HEK293 (cell line): ENCODE data around the gene TMEM106A.
A peak's percentile ranks its signal among the peaks of the same experiment; 100 is the strongest.

Experiments used
- KLF1 ChIP-seq: fragments of 450-650 bp; formaldehyde crosslinking; IDR thresholded peaks from 2 replicates; pipeline ENCODE4 v1.5.1; 2016; ENCODE audit warnings: missing biosample characterization, missing genetic modification characterization
- ZNF112 ChIP-seq: fragments of 450-650 bp; formaldehyde crosslinking; IDR thresholded peaks from 2 replicates; pipeline ENCODE4 v1.5.0; 2017; ENCODE audit warnings: missing biosample characterization, missing genetic modification characterization
- ZNF239 ChIP-seq: fragments of 450-650 bp; formaldehyde crosslinking; IDR thresholded peaks from 2 replicates; pipeline ENCODE4 v1.5.1; 2016; ENCODE audit warnings: missing biosample characterization, missing genetic modification characterization
- ZNF24 ChIP-seq: fragments of 450-650 bp; formaldehyde crosslinking; IDR thresholded peaks from 2 replicates; pipeline ENCODE4 v1.5.1; 2016; ENCODE audit warnings: missing biosample characterization, missing genetic modification characterization
- ZNF274 ChIP-seq, 2 experiments: fragments of 200-500 bp in 1 of 2; fragments of 450-650 bp in 1 of 2; sonication (Bioruptor generic) in 1 of 2; formaldehyde crosslinking in 1 of 2; IDR thresholded peaks; 2 replicates each; pipeline versions ENCODE4 v1.5.1 to v1.6.1; 2014 to 2016; ENCODE audit warnings: borderline replicate concordance in 1 of 2, inconsistent platforms in 1 of 2, low read length in 1 of 2, missing biosample characterization in 1 of 2, missing genetic modification characterization in 1 of 2
- ZNF335 ChIP-seq: fragments of 450-650 bp; formaldehyde crosslinking; conservative IDR thresholded peaks from 2 replicates; pipeline ENCODE4 v1.5.1; 2016; ENCODE audit warnings: missing biosample characterization, missing genetic modification characterization
- ZNF391 ChIP-seq: fragments of 450-650 bp; formaldehyde crosslinking; IDR thresholded peaks from 2 replicates; pipeline ENCODE4 v1.5.1; 2016; ENCODE audit warnings: low read depth, missing biosample characterization, missing genetic modification characterization, borderline replicate concordance
- ZNF571 ChIP-seq: fragments of 450-650 bp; formaldehyde crosslinking; IDR thresholded peaks from 2 replicates; pipeline ENCODE4 v1.5.0; 2017; ENCODE audit warnings: missing biosample characterization, missing genetic modification characterization
- ZNF660 ChIP-seq: fragments of 450-650 bp; IDR thresholded peaks from 2 replicates; pipeline ENCODE4 v1.5.1; 2018; ENCODE audit warnings: missing biosample characterization, mild to moderate bottlenecking, missing genetic modification characterization
- TF ChIP-seq, protein P1 (sequence below): fragments of 450-650 bp; formaldehyde crosslinking; IDR thresholded peaks from 2 replicates; pipeline ENCODE4 v1.5.1; 2016; ENCODE audit warnings: missing biosample characterization, missing genetic modification characterization
- TF ChIP-seq, protein P2 (sequence below): fragments of 450-650 bp; formaldehyde crosslinking; IDR thresholded peaks from 2 replicates; pipeline ENCODE4 v1.5.1; 2016; ENCODE audit warnings: missing biosample characterization, missing genetic modification characterization
- TF ChIP-seq, protein P3 (sequence below): fragments of 450-650 bp; formaldehyde crosslinking; IDR thresholded peaks from 2 replicates; pipeline ENCODE4 v1.5.1; 2016; ENCODE audit warnings: missing biosample characterization, missing genetic modification characterization
- TF ChIP-seq, protein P4 (sequence below): fragments of 450-650 bp; formaldehyde crosslinking; IDR thresholded peaks from 2 replicates; pipeline ENCODE4 v1.5.1; 2016; ENCODE audit warnings: missing biosample characterization, missing genetic modification characterization
- TF ChIP-seq, protein P5 (sequence below): fragments of 450-650 bp; formaldehyde crosslinking; IDR thresholded peaks from 2 replicates; pipeline ENCODE4 v1.5.1; 2016; ENCODE audit warnings: missing biosample characterization, missing genetic modification characterization, low read depth

DNA sequence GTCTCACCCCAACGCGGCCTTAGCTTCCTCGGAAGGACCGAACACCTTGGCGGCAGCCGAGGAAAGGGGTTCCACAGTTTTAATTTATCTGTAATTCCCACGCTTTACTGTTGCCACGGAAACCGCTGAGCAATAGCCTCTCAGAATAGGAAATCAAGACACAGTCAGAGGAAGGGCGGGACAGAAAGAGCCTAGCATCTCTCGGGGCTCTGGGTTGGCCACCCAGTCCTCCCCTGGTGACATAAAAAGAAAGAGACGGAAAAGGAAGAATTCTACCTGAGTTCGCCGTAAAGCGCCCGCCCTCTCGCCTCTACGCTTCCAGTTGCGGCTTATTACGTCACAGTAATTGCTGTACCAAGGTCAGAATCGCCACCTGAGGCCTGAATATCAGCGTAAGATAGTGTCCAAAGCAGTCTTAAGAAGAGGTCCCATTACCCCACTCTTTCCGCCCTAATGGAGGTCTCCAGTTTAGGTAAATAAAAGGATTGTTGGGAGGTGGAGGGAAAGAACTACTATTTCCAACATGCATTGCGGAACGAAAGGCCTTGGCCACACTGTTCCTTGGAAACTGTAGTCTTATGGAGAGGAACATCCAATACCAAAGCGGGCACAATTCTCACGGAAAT is 41.4 kb upstream of the TMEM106A start:
- TF ChIP-seq, protein P1, sequence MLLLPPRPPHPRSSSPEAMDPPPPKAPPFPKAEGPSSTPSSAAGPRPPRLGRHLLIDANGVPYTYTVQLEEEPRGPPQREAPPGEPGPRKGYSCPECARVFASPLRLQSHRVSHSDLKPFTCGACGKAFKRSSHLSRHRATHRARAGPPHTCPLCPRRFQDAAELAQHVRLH (tag by site-specific recombination): peak; percentile 12; the same call in 1 of the 2 replicates
- no peak for TF ChIP-seq ZNF571 (tag by site-specific recombination)
- TF ChIP-seq, protein P2, sequence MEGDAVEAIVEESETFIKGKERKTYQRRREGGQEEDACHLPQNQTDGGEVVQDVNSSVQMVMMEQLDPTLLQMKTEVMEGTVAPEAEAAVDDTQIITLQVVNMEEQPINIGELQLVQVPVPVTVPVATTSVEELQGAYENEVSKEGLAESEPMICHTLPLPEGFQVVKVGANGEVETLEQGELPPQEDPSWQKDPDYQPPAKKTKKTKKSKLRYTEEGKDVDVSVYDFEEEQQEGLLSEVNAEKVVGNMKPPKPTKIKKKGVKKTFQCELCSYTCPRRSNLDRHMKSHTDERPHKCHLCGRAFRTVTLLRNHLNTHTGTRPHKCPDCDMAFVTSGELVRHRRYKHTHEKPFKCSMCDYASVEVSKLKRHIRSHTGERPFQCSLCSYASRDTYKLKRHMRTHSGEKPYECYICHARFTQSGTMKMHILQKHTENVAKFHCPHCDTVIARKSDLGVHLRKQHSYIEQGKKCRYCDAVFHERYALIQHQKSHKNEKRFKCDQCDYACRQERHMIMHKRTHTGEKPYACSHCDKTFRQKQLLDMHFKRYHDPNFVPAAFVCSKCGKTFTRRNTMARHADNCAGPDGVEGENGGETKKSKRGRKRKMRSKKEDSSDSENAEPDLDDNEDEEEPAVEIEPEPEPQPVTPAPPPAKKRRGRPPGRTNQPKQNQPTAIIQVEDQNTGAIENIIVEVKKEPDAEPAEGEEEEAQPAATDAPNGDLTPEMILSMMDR (tag by site-specific recombination): no peak
- TF ChIP-seq ZNF112 (tag by site-specific recombination): no peak
- TF ChIP-seq, protein P3, sequence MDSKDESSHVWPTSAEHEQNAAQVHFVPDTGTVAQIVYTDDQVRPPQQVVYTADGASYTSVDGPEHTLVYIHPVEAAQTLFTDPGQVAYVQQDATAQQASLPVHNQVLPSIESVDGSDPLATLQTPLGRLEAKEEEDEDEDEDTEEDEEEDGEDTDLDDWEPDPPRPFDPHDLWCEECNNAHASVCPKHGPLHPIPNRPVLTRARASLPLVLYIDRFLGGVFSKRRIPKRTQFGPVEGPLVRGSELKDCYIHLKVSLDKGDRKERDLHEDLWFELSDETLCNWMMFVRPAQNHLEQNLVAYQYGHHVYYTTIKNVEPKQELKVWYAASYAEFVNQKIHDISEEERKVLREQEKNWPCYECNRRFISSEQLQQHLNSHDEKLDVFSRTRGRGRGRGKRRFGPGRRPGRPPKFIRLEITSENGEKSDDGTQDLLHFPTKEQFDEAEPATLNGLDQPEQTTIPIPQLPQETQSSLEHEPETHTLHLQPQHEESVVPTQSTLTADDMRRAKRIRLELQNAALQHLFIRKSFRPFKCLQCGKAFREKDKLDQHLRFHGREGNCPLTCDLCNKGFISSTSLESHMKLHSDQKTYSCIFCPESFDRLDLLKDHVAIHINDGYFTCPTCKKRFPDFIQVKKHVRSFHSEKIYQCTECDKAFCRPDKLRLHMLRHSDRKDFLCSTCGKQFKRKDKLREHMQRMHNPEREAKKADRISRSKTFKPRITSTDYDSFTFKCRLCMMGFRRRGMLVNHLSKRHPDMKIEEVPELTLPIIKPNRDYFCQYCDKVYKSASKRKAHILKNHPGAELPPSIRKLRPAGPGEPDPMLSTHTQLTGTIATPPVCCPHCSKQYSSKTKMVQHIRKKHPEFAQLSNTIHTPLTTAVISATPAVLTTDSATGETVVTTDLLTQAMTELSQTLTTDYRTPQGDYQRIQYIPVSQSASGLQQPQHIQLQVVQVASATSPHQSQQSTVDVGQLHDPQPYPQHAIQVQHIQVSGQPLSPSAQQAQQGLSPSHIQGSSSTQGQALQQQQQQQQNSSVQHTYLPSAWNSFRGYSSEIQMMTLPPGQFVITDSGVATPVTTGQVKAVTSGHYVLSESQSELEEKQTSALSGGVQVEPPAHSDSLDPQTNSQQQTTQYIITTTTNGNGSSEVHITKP: no peak
- TF ChIP-seq, protein P4, sequence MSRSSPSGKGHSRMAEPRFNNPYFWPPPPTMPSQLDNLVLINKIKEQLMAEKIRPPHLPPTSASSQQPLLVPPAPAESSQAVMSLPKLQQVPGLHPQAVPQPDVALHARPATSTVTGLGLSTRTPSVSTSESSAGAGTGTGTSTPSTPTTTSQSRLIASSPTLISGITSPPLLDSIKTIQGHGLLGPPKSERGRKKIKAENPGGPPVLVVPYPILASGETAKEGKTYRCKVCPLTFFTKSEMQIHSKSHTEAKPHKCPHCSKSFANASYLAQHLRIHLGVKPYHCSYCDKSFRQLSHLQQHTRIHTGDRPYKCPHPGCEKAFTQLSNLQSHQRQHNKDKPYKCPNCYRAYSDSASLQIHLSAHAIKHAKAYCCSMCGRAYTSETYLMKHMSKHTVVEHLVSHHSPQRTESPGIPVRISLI (tag by site-specific recombination): no peak
- peak; percentile 40; the same call in 1 of the 2 replicates for TF ChIP-seq ZNF24 (tag by site-specific recombination)
- TF ChIP-seq KLF1 (tag by site-specific recombination): no peak
- TF ChIP-seq ZNF335 (tag by site-specific recombination): peak; percentile 91
- no peak for TF ChIP-seq ZNF391 (tag by site-specific recombination)
- TF ChIP-seq ZNF239 (tag by site-specific recombination): no peak
- TF ChIP-seq, protein P5, sequence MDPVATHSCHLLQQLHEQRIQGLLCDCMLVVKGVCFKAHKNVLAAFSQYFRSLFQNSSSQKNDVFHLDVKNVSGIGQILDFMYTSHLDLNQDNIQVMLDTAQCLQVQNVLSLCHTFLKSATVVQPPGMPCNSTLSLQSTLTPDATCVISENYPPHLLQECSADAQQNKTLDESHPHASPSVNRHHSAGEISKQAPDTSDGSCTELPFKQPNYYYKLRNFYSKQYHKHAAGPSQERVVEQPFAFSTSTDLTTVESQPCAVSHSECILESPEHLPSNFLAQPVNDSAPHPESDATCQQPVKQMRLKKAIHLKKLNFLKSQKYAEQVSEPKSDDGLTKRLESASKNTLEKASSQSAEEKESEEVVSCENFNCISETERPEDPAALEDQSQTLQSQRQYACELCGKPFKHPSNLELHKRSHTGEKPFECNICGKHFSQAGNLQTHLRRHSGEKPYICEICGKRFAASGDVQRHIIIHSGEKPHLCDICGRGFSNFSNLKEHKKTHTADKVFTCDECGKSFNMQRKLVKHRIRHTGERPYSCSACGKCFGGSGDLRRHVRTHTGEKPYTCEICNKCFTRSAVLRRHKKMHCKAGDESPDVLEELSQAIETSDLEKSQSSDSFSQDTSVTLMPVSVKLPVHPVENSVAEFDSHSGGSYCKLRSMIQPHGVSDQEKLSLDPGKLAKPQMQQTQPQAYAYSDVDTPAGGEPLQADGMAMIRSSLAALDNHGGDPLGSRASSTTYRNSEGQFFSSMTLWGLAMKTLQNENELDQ (tag by site-specific recombination): no peak
- no peak for TF ChIP-seq ZNF274 (IDR thresholded peaks at IDR 0.05; ENCODE audit: low read length)
- no peak for TF ChIP-seq ZNF274 (tag by site-specific recombination; IDR thresholded peaks at IDR 0.05; ENCODE audit: borderline replicate concordance)
- no peak for TF ChIP-seq ZNF660 (tag by site-specific recombination)
